ENCODE data around the gene OSGIN1. TPM values are rescaled to one million over a fixed set of nuclear protein-coding genes. Genes with fewer than 3 reads are reported as not detected.

OSGIN1 gene
- total and polyA plus RNA-seq, 8 donors = 2.6 to 28.6 (median 10.2) TPM

DNA sequence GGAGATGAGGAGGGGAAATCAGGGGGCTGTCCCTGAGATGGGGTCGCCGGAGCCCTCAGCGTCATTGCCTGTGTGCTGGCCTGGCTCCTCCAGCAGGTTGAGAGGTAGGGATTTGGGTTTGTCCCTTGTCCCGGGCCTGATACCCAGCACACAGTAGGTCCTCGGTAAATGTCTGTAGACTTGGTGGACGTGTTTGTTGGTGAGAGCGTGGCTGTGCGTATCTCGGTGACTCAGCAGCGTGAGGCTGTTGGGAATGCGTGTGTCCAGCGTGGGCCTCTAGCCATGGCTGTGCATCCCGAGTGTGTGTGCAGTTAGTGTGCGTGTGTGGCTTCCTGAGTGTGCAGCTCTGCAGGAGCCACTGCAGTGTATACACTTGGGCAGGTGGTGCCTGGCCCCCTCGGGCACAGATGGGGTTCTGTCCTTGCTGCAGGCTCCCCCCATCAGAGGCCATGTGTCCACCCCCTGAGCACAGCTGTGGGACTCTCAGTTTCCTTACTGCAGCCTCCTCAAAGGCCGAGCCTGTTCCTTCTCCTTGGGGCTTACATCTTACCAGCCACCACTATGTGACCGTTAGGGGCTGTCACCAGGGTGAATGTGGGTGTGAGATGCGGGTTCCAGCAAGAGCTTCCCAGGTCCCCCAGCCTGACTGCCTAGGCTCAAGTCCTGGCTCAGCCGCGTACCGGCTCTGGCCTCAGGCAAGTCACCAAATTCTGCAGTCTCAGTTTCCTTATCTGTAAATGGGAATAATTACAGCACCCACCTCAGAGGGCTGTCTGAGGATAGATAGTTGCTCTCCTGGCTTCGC is 20.7 kb downstream of the OSGIN1 start:
- Histone ChIP-seq H3K36me3 (no peaks in the 10 kb centered on the region), H3K27me3 (peaks cover 0 to 29% (median 14%) of the 10 kb centered on the region in 3 donors), H3K4me1 (peaks cover 0 to 5% (median 2%) of the 10 kb centered on the region in 4 donors), H3K4me3 (no peak overlapping the region), H3K27ac (no peak overlapping the region), H3K9me3 (peaks cover 0 to 10% (median 8%) of the 10 kb centered on the region in 4 donors)
- WGBS, 5 donors = 78 to 85% (median 83%) methylated on average over 19 to 22 of the region's 22 CpGs
- intact Hi-C loops (cut with DNase I; ENCODE audit: low total_unique reads) = loop anchor here (10.0 kb wide), 2 partner anchors 71 to 221 kb away; partner anchors contain the start of genes ADAD2 and SLC38A8
- TF ChIP-seq EP300 (IDR thresholded peaks at IDR 0.05) (no peak), POLR2A (IDR thresholded peaks at IDR 0.05) (no peak), POLR2AphosphoS5 (IDR thresholded peaks at IDR 0.05) (no peak)
- TF ChIP-seq, protein P1, sequence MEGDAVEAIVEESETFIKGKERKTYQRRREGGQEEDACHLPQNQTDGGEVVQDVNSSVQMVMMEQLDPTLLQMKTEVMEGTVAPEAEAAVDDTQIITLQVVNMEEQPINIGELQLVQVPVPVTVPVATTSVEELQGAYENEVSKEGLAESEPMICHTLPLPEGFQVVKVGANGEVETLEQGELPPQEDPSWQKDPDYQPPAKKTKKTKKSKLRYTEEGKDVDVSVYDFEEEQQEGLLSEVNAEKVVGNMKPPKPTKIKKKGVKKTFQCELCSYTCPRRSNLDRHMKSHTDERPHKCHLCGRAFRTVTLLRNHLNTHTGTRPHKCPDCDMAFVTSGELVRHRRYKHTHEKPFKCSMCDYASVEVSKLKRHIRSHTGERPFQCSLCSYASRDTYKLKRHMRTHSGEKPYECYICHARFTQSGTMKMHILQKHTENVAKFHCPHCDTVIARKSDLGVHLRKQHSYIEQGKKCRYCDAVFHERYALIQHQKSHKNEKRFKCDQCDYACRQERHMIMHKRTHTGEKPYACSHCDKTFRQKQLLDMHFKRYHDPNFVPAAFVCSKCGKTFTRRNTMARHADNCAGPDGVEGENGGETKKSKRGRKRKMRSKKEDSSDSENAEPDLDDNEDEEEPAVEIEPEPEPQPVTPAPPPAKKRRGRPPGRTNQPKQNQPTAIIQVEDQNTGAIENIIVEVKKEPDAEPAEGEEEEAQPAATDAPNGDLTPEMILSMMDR (IDR thresholded peaks at IDR 0.05) = no peak
- DNase-seq = no peak

DNA sequence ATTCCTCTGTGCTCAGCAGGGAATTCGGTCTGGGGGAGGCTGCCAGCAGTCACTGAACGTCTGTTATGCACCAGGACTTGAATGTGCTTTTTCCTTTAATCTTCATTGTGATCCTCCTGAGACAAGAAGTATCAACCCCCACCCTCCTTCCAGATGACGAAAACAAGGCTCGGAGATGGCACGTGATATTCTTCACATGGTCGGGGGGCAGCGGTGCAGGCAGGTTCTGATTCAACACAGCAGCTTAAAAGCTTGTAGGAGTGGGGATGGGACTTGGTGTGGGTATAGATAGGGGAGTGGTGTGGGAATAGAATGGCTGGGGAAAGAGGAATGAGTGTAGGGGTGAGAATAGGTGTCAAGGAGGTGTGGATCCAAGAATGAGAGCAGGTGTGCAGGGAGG is 21.4 kb downstream of the OSGIN1 start:
- H3K27ac ChIP-seq = no peak overlapping the region
- peaks cover 0 to 13% (median 12%) of the 10 kb centered on the region in 4 donors for H3K9me3 ChIP-seq
- 58 to 62% (median 61%) methylated on average over 7 of the region's 7 CpGs for WGBS, 5 donors
- no peaks in the 10 kb centered on the region for H3K36me3 ChIP-seq
- TF ChIP-seq POLR2A (IDR thresholded peaks at IDR 0.05) (no peak), EP300 (IDR thresholded peaks at IDR 0.05) (no peak), POLR2AphosphoS5 (IDR thresholded peaks at IDR 0.05) (no peak)
- TF ChIP-seq, protein P1 (IDR thresholded peaks at IDR 0.05) = no peak
- no peaks in the 10 kb centered on the region for H3K4me1 ChIP-seq
- no peak overlapping the region for H3K4me3 ChIP-seq
- peaks cover 0 to 22% (median 7%) of the 10 kb centered on the region in 3 donors for H3K27me3 ChIP-seq
- intact Hi-C loops (cut with DNase I; ENCODE audit: low total_unique reads) = loop anchor here (10.0 kb wide), 2 partner anchors 70 to 220 kb away; partner anchors contain the start of genes ADAD2 and SLC38A8
- DNase-seq = no peak

DNA sequence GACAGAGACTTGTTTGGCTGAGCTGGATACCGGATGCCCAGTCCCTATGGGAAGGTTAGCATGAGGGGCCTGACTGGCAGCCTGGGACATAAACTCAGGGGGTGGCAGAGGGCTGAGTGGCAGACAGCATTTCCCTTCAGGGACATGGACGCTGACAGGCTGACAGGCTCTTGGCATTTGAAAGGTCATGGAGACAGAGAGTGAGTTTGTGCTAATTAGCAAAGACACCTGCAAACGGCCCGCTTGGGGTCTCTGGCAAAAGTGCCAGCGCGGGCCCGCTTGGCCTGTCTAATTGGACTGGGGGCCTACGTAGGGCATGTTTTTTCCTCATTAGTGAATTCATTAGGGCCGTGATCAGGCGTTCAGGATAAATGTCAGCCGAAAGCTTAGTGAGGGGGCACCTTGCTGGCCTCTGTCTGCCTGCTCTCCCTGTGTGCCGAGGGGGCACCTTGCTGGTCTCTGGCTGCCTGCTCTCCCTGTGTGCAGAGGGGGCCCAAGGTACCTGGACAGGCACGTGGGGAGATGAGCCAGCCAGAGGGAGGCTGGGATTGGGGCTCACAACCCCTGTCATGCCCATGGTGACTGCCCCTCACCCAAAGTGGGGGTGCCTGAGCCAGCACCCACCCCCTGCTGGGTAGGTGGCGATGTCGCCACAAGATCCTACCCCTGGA is 22.7 kb downstream of the OSGIN1 start:
- Histone ChIP-seq H3K36me3 (no peaks in the 10 kb centered on the region), H3K4me1 (no peaks in the 10 kb centered on the region), H3K4me3 (no peak overlapping the region), H3K27ac (no peak overlapping the region), H3K27me3 (peaks cover 0 to 10% (median 0%) of the 10 kb centered on the region in 3 donors), H3K9me3 (peaks cover 0 to 13% (median 12%) of the 10 kb centered on the region in 4 donors)
- no peak for DNase-seq
- no peak for TF ChIP-seq POLR2A (IDR thresholded peaks at IDR 0.05)
- no peak for TF ChIP-seq POLR2AphosphoS5 (IDR thresholded peaks at IDR 0.05)
- TF ChIP-seq, protein P1 (IDR thresholded peaks at IDR 0.05) = no peak
- no peak for TF ChIP-seq EP300 (IDR thresholded peaks at IDR 0.05)
- WGBS, 5 donors = 74 to 81% (median 78%) methylated on average over 9 to 15 of the region's 15 CpGs
- intact Hi-C loops (cut with DNase I; ENCODE audit: low total_unique reads) = loop anchor here (10.0 kb wide), 2 partner anchors 69 to 219 kb away; partner anchors contain the start of genes ADAD2 and SLC38A8

DNA sequence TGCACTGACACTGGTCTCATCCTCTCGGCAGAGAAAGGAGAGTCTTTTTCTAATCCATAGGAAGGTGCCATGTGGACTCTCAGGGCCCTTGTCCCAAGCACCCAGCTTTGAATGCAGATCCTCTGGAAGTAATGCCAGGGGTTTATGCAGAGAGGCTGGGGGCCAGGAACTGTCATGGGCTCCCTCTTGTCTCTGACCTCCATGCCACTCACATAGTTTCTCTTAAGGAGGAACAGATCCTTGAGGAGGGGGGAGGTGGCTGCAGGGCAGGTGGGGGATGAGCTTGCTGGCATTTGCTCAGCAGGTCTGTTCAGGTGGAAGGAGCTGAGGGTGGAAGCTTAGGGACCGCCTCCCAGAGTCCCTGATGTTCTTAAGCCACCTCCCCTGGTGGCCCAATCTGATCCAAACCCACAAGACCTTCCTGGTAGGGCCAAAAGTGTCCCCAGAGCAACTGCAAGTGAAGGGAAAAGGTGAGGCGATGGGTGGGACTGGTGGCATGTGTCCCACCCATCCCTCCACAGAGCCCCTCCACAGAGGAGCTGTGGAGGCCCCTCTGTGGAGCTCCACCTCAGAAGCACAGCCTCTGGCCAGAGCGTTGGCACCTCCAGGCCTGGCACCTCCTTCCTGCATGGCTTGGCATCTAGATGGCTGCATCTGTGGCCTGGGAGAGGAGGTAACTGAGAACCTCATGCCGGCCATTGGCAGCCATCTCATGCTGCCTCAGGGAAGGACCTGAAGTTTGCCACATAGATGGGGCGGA is 24.2 kb downstream of the OSGIN1 start:
- H3K4me3 ChIP-seq = no peak overlapping the region
- peaks cover 0 to 13% (median 12%) of the 10 kb centered on the region in 4 donors for H3K9me3 ChIP-seq
- H3K36me3 ChIP-seq = no peaks in the 10 kb centered on the region
- no peak overlapping the region for H3K27ac ChIP-seq
- intact Hi-C loops (cut with DNase I; ENCODE audit: low total_unique reads) = loop anchor here (10.0 kb wide), 2 partner anchors 68 to 218 kb away; partner anchors contain the start of genes ADAD2 and SLC38A8
- H3K27me3 ChIP-seq = peaks cover 0 to 10% (median 0%) of the 10 kb centered on the region in 3 donors
- WGBS, 5 donors = 79 to 92% (median 88%) methylated on average over 6 of the region's 6 CpGs
- TF ChIP-seq POLR2AphosphoS5 (IDR thresholded peaks at IDR 0.05) (no peak), EP300 (IDR thresholded peaks at IDR 0.05) (no peak), POLR2A (IDR thresholded peaks at IDR 0.05) (no peak)
- TF ChIP-seq, protein P1 (IDR thresholded peaks at IDR 0.05) = no peak
- no peaks in the 10 kb centered on the region for H3K4me1 ChIP-seq
- DNase-seq = no peak

All from stomach (tissue), 9 donors.